HG03457 (cell line): Measurements from ENCODE around the gene AQP6.

Experiments used
- ATAC-seq: cut with Tn5 transposase; IDR thresholded peaks from one replicate; pipeline ENCODE4 v1.9.1; 2021; ENCODE audit warnings: moderate number of reproducible peaks; ENCODE audit not compliant: unreplicated experiment

Gene AQP6

GRCh38 chr12:49972641-49973360, at the start of gene AQP6:
Gene AQP6, plus strand, starts transcription at chr12:49972947. Its CDS starts 227 bp downstream, at chr12:49973174.
- no peak for ATAC-seq

DNA sequence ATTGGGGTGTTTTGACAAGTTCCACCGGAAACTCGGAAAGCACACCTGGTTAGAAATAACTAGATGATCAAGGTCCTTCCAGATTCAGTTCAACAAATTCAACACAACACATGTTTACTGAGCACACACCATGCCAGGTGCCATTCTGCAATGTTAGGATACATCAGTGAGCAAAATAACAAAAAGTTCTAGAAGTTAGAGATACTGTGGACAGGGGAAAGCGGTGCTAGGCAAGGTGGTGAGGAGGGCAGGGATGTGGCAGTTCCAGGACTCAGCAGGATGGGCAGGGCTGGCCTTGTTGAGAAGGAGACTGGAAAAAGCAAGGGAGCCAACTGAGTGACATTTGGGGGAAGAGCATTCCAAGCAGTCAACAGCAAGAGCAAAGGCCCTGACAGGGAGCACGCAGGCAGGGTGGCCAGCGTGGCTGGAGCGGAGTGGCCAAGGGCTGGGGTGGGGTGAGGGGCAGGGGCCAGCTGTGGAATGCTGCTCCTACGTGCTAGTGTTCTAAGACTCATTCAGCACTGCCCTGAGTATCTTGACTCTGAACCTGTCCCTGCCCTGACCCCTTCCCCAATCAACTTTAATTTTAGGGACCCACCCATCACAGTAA, 49.6 kb upstream of the AQP6 start:
- ATAC-seq: no peak

DNA sequence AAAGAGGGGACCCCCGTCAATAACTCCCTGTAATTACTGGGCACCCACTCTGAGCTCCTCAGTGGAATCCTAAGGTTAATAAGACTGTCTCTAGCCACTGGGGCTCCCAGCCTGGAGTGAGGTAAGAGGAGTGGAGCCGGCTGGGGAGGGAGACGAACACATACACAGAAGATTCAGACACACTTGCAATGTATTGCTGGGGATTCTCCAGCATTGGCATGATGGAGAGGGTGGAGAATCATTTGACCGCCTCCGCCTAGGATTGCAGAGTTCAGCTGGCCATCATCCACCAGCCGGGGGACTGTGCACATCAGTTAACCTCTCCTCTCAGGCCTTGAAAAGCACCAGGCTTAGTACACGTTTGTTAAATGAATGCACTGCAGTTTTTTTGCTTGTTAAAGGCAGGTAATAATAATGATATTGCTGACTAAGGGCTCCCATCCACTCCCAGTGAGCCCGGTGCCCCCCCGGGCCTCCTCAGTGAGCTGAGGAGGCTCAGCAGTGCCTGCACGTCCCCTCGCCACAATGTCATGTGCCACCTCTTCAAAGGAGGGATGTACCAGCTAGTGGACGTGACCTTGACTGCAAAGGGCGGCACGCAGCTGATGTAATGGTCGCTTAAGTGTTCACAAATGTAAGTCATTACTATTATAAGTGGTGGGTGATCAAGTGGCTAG, 48.7 kb upstream of the AQP6 start:
- ATAC-seq: no peak

DNA sequence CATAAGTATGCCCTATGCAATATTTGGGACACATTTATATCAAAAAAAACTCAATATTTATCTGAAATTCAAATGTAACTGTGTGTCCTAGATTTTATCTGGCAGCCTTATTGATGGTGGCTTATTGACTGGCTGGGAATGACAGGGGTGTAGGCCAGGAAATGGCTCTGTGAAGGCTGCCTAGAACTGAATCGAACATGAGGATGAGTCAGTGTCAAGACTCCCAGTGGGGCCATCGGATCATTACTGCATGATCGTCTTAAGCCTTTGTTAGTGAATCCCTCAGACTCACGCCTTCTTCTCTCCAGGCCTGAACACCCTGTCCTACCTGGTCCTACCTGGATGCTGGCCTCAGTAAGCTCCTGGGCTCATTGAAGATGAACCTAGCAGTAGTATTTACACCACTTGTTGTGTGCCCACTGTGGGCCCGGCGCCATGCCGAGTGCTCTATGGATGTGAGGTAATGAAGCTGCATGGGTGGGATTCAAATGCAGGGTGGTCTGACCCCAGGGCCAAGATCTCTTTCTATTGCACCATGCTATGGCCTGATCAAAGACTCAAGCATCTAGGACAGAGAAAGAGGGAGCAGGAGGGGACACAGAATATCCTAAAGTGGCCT, 48.0 kb upstream of the AQP6 start:
- ATAC-seq: no peak

GRCh38 chr12:49925433-49926204, 47.1 kb upstream of the AQP6 start:
- no peak for ATAC-seq

GRCh38 chr12:49928471-49928870, 44.3 kb upstream of the AQP6 start:
- ATAC-seq: no peak

DNA sequence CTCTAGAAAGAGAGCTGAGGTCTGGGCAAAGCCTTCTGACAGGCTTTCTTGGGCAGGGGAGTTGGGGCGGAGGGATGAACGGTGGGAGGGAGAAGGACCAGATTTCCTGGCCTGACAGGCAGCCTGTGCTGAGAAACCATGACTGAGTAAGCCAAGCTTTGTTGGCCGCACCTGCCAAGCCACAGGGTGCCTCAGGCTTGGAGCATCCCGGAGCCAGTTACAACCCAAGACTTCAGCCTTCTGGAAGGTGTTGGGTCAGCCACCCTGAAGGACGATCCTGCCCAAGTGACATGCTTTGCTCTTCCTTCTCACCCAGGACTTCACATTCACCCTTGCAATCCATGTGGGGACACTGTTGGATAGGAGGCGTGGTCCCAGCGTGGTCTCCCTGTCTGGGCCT, 43.2 kb upstream of the AQP6 start:
- no peak for ATAC-seq

GRCh38 chr12:49930515-49931288, 42.0 kb upstream of the AQP6 start:
- no peak for ATAC-seq

DNA sequence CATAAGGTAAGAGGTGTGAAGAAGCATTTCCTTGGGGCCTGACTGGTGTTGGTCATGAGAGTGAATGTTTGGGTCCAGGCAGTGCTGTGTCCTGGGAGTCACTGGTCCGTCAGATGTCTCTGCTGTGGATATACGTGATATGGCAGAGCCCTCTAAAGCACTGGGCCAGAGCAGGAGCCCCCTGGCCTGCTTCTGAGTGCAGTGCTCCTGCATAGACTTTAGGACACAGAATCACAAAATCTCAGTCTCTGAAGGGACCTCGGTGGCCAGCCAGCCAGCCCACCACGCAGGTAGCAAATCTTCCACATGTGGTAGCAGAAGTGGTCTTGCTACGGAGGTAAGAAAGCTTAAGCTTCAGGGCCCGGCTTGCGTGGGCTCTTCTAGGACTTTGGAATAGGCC, 40.7 kb upstream of the AQP6 start:
- no peak for ATAC-seq

- no peak for ATAC-seq
Measured at GRCh38 chr12:49932533-49933130, 40.1 kb upstream of the AQP6 start.

GRCh38 chr12:49933796-49934195, 39.0 kb upstream of the AQP6 start:
- no peak for ATAC-seq

- no peak for ATAC-seq
Measured at GRCh38 chr12:49934505-49934904, 38.2 kb upstream of the AQP6 start.

GRCh38 chr12:49936925-49937324, 35.8 kb upstream of the AQP6 start:
- no peak for ATAC-seq

GRCh38 chr12:49937639-49938300, 35.0 kb upstream of the AQP6 start:
- no peak for ATAC-seq

DNA sequence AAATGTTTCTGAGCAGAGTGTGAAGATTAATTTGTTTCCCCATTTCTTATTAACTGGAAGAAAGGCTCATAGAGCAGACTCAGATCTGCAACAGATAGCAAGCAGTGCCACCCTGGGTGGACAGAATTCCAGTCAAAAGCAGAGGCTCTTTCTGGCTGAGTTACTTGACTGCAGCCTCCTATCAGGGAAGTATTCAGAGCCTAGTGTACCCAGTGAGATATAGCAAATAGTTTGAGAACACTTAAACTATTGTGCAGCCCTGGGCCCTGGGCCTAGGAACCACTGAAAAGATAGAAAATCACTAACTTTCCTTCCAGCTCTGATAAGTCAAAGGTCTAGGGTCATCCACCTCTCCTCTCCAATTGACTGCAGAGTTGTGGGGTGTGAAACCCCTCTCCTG, 33.4 kb upstream of the AQP6 start:
- no peak for ATAC-seq

- no peak for ATAC-seq
Measured at GRCh38 chr12:49939707-49940106, 33.0 kb upstream of the AQP6 start.

- ATAC-seq: no peak
Measured at GRCh38 chr12:49941556-49942511, 30.9 kb upstream of the AQP6 start.

DNA sequence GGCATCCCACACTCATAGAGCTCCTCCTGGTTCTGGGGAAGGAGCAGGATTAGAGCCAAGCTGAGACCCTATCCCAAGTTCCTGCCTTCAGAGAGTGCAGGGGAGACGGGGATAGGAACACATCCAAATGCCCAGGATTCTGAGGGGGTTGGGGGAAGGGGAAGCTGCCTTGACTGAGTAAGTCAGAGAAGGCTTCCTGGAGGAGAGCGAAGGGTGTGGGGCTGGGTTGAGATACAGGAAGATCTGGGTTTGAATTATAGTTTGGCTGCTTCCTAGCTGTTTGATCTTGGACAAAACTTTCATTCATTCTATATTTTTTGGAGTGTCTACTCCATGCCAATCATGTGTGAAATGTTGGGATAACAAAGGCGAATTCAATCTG, 30.2 kb upstream of the AQP6 start:
- no peak for ATAC-seq
